ENCODE data around the gene SLC1A6.
"Not testable (repeated sequence)": the region's sequence is repeated elsewhere in the genome, so short reads cannot be mapped to it uniquely, and the experiment has no call there.

Gene SLC1A6

GRCh38 chr19:14957464-14957863, 22.2 kb downstream of the SLC1A6 start:
- DNase-seq (ENCODE audit: low spot score), result no peak
- FAIRE-seq, result no peak

DNA sequence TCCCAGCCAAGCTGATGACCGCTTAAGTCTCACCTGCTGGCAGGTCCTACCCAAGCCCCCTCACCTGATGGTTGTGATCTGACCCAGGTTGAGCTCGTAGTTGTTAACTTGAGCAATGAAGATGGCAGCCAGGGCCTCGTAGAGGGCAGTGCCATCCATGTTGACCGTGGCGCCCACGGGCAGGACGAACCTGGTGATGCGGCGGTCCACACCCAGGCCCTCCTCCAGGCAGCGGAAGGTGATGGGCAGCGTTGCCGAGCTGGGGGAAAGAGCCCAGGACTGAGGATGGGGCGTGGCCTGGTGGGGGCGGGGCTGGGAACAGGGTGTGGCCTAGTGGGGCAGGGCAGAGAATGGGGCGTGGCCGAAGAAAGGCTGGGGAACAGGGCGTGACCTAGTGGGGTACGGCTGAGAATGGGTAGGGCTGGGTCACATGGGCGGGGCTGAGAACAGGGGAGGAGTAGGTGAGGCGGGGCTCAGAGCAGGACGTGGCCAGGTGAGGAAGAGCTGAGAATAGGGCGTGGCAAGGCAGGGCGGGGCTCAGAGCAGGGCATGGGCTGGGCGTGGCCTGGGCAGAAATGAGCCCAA, 25.5 kb downstream of the SLC1A6 start:
- FAIRE-seq (no peak), DNase-seq (ENCODE audit: low spot score) (no peak)

DNA sequence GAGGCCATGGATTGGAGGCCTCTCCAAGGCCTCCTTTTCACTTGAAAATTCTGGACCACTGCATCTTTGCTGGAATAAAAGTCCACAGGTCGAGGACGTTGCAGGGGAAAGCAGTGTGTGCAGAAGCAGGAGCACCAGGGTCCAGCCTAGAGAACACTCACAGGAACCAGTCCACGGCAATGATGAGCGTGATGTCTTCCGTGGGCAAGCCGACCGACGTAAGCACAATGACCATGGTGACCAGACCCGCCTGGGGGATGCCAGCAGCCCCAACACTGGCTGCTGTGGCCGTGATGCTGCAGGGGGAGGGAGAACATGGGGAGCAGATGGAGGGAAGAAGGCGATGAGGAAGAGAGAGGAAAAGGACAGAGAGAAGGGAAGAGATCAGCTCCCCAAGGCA, 26.9 kb downstream of the SLC1A6 start:
- DNase-seq (ENCODE audit: low spot score) (no peak), FAIRE-seq (no peak)

- FAIRE-seq, result no peak
- DNase-seq (ENCODE audit: low spot score), result no peak
Measured at GRCh38 chr19:14950421-14950820, 29.2 kb downstream of the SLC1A6 start.

- no peak for DNase-seq (ENCODE audit: low spot score)
- no peak for FAIRE-seq
Measured at GRCh38 chr19:14949876-14950275, 29.8 kb downstream of the SLC1A6 start.

- FAIRE-seq; DNase-seq (ENCODE audit: low spot score): not testable (repeated sequence)
Measured at GRCh38 chr19:14949413-14949812, 30.3 kb downstream of the SLC1A6 start.

GRCh38 chr19:14944456-14944855, 35.2 kb downstream of the SLC1A6 start:
- FAIRE-seq (no peak), DNase-seq (ENCODE audit: low spot score) (no peak)

DNA sequence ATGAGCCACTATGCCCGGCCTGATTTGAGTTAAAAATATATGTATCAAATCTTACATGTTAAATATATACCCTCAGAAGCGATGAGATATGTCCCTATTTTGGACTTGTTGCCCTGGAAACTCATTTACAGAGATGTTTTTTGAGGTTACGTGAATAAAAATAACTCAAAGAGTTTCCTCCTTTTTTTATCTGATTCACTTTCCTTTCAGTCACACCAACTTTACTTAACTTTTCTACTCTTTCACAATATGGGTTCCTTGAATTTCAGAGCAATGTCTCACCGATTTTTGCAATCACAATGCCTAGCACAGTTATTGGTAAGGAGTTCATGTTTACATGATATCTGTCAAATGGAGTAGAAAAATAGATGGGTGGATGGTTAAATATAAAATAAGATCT, 36.1 kb downstream of the SLC1A6 start:
- FAIRE-seq, result no peak

GRCh38 chr19:14941189-14941588, 38.5 kb downstream of the SLC1A6 start, which contains the start of gene OR7C2:
OR7C2 (plus strand) TSS chr19:14941489; CDS start chr19:14941489, 0 bp downstream.
- FAIRE-seq (no peak), DNase-seq (ENCODE audit: low spot score) (no peak)

More for the DNA sequence above, 36.1 kb downstream of the SLC1A6 start:
- no peak for DNase-seq (ENCODE audit: low spot score)

DNA sequence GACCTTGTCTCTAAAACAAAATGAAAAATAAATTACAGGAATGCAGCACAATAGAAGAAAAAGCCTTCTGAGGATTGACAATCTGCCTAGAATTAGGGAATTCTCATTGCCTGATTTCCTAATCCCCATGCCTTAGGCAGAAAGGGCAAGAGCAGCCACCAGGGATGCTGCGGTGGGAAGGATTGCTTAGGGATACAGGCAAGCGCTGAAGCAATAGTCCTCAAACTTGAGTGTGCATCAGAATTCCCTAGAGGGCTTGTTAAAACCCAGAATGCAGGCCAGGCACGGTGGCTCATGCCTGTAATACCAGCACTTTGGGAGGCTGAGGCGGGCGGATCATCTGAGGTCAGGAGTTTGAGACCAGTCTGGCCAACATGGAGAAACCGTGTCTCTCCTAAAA, 39.4 kb downstream of the SLC1A6 start:
- FAIRE-seq (no peak), DNase-seq (ENCODE audit: low spot score) (no peak)

DNA sequence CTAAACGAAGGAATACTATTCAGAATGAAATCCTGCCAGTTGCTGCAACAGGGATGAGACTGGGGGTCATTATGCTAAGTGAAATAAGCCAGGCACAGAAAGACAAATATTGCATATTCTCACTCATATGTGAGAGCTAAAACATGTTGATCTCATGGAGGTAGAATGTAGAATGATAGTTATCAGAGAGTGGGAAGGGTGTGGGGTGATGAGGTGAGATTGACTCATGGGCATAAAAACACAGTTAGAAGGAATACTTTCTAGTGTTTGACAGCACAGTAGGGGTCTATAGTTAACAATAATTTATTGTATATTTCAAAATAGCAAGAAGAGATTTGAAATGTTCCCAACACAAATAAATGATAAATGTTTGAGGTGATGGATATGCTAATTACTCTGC, 46.2 kb downstream of the SLC1A6 start:
- FAIRE-seq, result no peak

GRCh38 chr19:14916848-14917247, 62.8 kb downstream of the SLC1A6 start:
- FAIRE-seq, result no peak
- DNase-seq (ENCODE audit: low spot score), result no peak

More for the DNA sequence above, 46.2 kb downstream of the SLC1A6 start:
- DNase-seq (ENCODE audit: low spot score), result no peak

DNA sequence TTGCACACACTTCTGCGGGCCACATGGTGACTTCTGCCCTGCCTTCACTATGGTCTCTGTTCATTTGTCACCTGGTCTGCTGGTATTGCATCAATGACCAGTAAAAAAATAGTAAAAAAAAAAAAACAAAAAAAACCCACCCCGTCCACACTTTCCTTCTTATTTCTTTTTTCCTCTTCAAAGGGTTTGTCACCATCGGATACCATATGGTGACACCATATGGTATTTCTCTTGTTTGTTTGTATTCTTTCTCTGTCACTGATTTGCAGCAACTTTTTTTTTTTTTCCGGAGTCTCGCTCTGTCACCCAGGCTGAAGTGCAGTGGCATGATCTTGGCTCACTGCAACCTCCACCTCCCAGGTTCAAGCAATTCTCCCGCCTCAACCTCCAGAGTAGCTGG, 64.5 kb downstream of the SLC1A6 start:
- no peak for FAIRE-seq
- no peak for DNase-seq (ENCODE audit: low spot score)

DNA sequence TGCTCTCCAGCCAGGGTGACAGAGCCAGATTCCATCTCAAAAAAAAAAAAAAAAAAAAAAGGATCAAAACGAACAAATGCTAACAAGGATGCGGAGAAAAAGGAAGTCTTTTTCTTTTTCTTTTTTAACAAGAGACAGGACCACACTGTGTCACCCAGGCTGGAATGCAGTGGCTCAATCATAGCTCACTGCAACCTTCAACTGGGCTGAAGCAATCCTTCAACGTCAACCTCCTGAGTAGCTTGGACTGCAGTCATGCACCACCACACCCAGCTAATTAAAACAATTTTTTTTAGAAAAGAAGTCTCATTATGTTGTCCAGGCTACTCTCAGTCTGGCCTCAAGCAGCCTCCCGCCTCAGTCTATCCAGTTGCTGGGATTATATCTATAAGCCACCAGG, 73.0 kb downstream of the SLC1A6 start:
- DNase-seq (ENCODE audit: low spot score) (no peak), FAIRE-seq (no peak)

- FAIRE-seq (no peak), DNase-seq (ENCODE audit: low spot score) (no peak)
Measured at GRCh38 chr19:14901675-14902260, 77.9 kb downstream of the SLC1A6 start.

All from urothelium cell line (cell line).